BE2C (cell line): Measurements from ENCODE around the gene TAS2R7.
"Not testable (repeated sequence)": the region's sequence is repeated elsewhere in the genome, so short reads cannot be mapped to it uniquely, and the experiment has no call there.

Experiments
- DNase-seq: peaks from one replicate; pipeline ENCODE4 v3.0.0-alpha.2; 2020
- H3K27me3 ChIP-seq: fragments of 250-450 bp; sonication (Bioruptor Pico); 2 replicates; pipeline ENCODE4 v1.5.1; 2020; ENCODE audit warnings: mild to moderate bottlenecking
- H3K36me3 ChIP-seq: fragments of 250-450 bp; sonication (Bioruptor Pico); 2 replicates; pipeline ENCODE4 v1.5.1; 2020; ENCODE audit warnings: mild to moderate bottlenecking
- H3K4me1 ChIP-seq: fragments of 250-450 bp; sonication (Bioruptor Pico); 2 replicates; pipeline ENCODE4 v1.5.1; 2020
- H3K4me3 ChIP-seq: 2 replicates; pipeline ENCODE4 v1.5.1; 2011; ENCODE audit warnings: low read depth, low read length
- H3K9me3 ChIP-seq: fragments of 250-450 bp; sonication (Bioruptor Pico); 2 replicates; pipeline ENCODE4 v1.5.1; 2020
- CTCF ChIP-seq: IDR thresholded peaks from 2 replicates; pipeline ENCODE4 v1.5.1; 2012; ENCODE audit warnings: mild to moderate bottlenecking, low read depth, low read length

TAS2R7 gene

GRCh38 chr12:10801741-10802140, 686 bp downstream of the TAS2R7 start:
- DNase-seq, result no peak
- peaks cover 3% of the 10 kb centered on the region for H3K27me3 ChIP-seq
- H3K36me3 ChIP-seq, result no peaks in the 10 kb centered on the region
- H3K4me1 ChIP-seq, result no peaks in the 10 kb centered on the region
- H3K4me3 ChIP-seq, result no peak overlapping the region
- H3K9me3 ChIP-seq, result no peaks in the 10 kb centered on the region
- no peak for TF ChIP-seq CTCF

GRCh38 chr12:10794222-10794621, 8.2 kb downstream of the TAS2R7 start:
- H3K27me3 ChIP-seq, result peaks cover 5% of the 10 kb centered on the region; the same call in 1 of the 2 replicates
- no peaks in the 10 kb centered on the region for H3K9me3 ChIP-seq
- no peaks in the 10 kb centered on the region for H3K36me3 ChIP-seq
- TF ChIP-seq CTCF, result no peak
- DNase-seq, result no peak
- no peaks in the 10 kb centered on the region for H3K4me1 ChIP-seq
- no peak overlapping the region for H3K4me3 ChIP-seq

GRCh38 chr12:10791769-10792168, 10.7 kb downstream of the TAS2R7 start:
- H3K4me1 ChIP-seq, DNase-seq, H3K36me3 ChIP-seq, H3K9me3 ChIP-seq, H3K4me3 ChIP-seq, H3K27me3 ChIP-seq: not testable (repeated sequence)

- H3K4me3 ChIP-seq, result no peak overlapping the region
- H3K36me3 ChIP-seq, result no peaks in the 10 kb centered on the region
- TF ChIP-seq CTCF, result no peak
- DNase-seq, result no peak
- no peaks in the 10 kb centered on the region for H3K9me3 ChIP-seq
- no peaks in the 10 kb centered on the region for H3K4me1 ChIP-seq
- no peaks in the 10 kb centered on the region; the same call in 1 of the 2 replicates for H3K27me3 ChIP-seq
Observed at GRCh38 chr12:10783252-10783651, 19.2 kb downstream of the TAS2R7 start.

- H3K27me3 ChIP-seq, result peaks cover 14% of the 10 kb centered on the region
- H3K9me3 ChIP-seq, result no peaks in the 10 kb centered on the region
- no peak for TF ChIP-seq CTCF
- no peak for DNase-seq
- H3K4me1 ChIP-seq, result no peaks in the 10 kb centered on the region
- no peak overlapping the region for H3K4me3 ChIP-seq
- H3K36me3 ChIP-seq, result no peaks in the 10 kb centered on the region
Observed at GRCh38 chr12:10779103-10779502, 23.3 kb downstream of the TAS2R7 start.

- H3K9me3 ChIP-seq, result no peaks in the 10 kb centered on the region
- peaks cover 57% of the 10 kb centered on the region for H3K27me3 ChIP-seq
- H3K4me1 ChIP-seq, result no peaks in the 10 kb centered on the region
- DNase-seq, result no peak
- peak; percentile 47; the same call in 1 of the 2 replicates for TF ChIP-seq CTCF
- no peaks in the 10 kb centered on the region for H3K36me3 ChIP-seq
- no peak overlapping the region for H3K4me3 ChIP-seq
Observed at GRCh38 chr12:10771132-10771733, 31.2 kb downstream of the TAS2R7 start.
